ENCODE data around the gene HRH2.

HRH2 gene

DNA sequence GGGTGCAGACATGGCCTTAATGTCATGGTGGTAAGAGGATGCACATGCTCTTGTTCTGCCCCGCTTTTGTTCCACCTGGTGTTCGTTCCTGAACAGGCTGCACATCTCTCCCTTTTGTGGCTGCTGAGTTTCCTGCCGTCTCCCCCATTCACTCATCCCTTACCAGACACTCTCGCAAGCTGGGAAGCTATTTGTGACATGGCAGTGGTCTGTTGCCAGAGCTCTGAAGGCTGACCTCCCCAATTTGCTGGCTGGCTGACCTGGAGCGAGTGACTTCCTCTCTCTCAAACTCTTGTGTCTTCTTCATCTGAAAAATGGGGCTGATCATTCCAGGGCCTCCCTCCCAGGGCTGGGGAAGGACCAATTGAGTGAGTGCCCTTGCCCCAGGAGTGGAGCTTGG is 35.9 kb downstream of the HRH2 start:
- DNase-seq, result no peak

DNA sequence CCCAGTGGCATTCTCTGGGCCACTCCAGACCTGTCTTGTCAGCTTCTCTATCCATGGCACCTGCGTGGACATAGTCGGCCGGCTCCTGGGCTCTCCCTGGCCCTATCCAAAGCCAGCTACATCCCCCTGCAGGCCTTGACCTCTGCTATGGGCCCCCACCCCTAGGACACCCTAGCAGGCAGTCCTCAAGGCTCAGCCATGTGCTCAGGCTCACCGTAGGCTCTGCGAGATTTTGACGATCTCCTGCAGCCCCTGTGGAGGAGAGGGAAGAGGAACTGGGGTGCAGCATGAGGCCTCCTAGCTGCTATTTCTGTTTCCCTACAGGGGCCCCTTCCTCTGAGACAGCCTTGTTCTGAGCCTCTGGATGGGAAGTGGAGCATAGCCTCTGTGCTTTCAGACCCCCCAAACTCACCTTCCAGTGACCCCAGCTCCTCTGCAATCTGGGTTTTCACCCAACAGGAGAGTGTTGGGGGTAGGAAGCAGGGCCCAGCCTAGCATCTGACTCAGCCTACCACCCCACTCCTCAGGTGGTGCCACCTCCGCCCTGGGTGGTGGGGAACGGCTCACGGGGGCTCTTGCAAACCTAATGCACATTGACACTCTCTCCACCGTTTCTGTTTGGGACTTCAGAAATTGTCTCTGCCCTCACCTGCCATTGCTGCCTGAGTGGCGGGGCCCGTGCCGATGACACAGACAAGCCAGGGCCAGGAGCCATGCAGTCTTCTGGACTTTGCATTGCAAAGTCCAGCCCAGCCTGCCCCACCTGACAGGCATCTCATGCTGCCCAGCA is 36.7 kb downstream of the HRH2 start:
- no peak for DNase-seq

DNA sequence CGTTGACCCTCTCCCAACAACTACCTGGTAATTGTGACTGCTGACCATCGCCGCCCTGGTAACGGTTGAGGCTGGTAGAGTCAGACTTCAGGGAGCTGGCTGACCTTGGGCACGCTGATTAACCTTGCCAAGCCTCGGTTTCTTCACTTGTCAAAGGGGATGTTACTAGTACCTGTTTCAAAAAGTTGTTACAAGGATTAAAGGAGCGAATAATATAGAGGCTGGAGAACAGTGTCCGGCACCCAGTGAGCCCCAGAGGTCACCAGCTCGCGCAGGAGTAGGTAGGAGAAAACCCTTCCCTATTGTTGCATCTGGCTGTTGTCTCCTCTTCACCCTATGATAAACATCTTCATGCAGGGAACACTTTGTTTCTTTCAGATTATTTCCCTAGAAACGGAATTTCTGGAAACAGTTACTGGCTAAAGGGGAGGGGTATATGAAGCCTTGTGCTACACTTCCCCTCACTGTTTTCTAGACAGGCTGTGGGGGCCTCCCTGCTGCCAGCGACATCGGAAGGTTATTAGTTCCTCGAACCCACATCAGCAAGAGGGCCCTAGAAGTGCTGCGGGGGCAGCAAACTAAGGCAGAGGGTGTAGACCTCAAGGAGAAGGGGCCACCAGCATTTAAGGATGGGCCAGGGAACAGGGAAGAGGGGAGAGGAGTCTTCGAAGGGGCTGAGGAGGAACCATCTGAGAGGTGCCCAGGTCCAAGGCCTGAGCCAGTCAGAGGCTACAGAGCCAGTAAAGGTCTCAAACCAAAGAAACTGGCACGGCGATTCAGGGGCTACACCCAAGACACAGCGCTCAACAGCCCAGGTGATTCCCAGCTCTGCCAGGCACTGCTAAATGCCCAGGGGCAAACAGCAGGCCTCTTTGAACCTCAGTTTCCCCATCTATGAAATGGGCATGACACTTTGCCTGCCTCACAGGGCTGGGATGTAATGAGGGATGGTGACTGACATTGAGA is 37.6 kb downstream of the HRH2 start:
- no peak for DNase-seq

DNA sequence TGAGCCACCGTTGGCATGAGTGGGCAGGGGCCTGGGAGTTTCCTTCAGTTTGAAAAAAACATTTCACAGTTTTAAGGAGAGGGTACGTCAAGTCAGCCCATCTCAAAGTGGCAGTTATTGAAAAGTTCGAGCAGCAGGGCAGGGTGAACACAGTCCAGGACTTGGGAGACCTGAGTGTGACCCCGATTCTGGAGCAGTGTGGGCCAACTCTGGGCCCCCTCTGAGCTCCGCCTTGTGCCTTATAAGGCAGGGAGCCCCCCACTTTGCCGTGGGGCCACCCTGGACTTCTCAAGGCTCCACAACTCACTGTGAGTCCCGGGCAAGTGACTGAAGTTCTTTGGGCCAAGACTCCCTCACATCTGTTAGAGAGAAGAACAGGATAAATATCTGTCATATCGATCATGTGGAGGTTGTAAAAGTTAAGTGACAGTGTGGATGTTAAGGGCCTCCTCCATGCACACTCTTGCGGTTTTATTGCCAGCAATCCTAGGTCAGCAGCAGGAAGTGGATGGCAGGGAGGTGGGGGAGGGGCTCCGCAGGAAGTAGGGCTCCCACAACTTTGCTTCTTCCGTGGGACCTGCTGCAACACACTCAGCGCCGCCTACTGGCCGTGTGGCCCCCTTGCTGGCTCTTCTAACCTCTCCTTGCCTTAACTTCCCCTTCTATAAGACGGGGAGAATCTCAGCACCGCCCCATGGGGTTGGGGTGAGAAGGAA is 38.4 kb downstream of the HRH2 start:
- peak; percentile 18 to 67 for DNase-seq

DNA sequence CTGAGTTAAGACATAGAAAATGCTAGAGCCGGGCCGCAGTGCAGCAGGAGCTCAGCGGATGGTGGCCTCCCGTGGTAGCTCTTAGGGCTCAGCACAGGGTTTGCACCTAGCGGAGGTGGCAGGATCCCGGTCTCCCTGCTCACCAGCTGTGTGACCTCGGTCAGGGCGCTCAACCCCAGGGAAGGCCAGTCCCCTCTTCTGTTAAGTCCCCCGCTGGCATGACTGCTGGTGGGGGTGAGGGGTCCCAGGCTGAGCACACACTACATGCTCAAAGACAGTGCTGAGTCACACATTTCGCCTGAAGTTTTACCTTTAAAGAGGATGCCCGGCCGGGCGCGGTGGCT is 39.0 kb downstream of the HRH2 start:
- no peak for DNase-seq

DNA sequence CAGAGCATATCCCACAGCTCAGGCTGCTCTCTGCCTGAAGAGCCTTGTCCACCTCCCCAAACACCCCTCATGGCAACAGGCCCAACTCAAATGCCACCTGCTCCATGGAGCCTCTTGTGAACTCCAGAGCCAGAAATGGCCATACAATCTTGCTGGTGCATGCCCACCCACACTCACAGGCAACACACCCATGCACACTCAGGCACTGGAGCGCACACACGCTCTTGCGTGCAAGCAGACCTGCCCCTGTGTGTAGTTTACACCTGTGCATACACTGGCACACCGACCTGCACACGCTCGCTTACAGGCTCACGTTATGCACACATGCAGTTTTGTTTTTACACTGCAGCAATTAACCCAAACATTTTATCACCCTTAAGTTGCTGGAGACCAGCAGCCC is 40.0 kb downstream of the HRH2 start:
- no peak for DNase-seq

DNA sequence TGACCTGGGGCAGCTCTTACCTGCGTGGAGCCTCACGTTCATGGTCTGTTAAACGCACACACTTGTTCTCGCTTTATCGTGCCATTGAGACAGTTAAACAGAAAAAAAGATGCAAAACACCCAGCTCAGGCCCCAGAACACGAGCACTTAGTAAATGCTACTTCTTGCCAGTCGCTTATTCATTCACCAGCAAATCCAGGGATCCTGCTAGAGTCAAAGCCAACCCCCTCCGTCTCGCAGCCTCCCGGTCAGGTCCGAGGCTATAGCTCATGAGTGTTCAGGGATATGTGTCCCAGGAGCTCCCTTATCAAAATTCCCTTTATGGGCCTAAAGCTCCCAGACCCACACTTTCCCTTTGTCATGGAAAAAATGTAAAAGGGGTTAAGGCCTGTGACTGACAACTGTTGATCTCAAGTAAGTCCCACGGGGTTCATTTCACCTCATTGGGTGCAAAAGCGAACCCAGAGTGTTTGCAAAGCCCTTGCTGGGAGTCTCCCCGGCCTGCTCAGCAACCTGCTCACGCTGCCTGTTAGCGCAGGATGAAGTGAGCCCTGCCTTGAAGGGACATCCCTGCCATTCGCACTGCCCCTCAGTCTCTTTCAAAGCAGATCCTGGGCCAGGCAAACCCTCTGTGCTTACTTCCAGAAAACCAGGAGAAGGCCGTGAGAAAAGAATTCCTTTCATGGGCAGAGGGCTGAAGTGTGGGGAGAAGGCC is 40.7 kb downstream of the HRH2 start:
- no peak for DNase-seq

DNA sequence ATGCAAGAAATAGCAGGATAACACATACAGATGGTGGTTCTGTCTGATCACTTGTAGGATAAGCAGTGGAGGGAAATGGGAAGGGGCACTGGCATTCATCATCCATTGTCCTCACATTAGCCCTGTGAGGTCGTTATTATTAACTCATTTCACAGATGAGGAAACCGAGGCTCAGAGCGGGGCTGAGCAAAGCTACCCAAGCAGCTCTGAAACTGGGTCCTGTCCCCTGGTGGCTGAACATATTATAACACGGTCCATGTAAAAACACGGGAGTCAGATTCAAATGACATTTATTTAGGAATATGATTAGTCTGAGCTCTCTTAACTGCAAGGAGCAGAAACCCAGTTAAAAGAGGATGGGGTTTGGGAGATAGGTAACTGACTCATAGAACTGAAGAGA is 43.1 kb downstream of the HRH2 start:
- no peak for DNase-seq

DNA sequence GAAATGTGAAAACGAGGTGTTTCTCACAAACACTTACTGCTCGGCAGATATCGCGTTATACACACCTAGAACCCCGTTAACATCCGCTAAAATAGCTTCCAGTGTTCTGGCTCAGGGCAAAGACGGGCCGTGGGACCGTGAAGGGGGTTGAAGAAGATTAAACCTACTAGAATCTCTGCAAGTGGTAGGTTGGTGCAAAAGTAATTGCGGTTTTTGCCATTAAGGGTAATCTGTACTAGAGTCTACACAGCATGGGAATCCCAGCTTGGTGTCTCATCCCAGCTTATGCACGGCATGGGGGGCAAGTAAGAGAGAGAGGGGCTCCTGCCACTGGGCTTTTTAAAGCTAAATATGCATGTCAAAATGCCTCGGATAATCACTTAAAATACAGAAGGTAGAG is 43.9 kb downstream of the HRH2 start:
- no peak for DNase-seq

DNA sequence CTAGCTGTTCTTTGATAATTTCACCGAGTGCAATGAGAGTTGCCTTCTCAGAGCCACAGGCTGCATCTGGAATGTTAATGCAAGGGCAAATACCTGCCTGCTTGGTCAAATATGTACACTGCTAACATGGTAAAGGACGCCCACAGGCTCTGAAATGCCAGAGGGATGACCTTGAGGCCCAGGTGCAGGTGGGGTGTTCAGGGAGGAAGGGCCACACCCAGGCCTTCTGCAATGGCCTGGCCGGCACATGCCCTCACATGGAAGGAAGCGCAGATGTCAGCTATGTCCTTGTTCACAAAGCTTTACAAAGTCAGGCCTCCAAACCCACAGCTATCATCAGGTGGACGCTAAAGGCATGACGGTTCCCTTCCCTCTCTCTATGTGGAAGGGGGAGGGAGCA is 48.6 kb downstream of the HRH2 start:
- DNase-seq, result no peak

DNA sequence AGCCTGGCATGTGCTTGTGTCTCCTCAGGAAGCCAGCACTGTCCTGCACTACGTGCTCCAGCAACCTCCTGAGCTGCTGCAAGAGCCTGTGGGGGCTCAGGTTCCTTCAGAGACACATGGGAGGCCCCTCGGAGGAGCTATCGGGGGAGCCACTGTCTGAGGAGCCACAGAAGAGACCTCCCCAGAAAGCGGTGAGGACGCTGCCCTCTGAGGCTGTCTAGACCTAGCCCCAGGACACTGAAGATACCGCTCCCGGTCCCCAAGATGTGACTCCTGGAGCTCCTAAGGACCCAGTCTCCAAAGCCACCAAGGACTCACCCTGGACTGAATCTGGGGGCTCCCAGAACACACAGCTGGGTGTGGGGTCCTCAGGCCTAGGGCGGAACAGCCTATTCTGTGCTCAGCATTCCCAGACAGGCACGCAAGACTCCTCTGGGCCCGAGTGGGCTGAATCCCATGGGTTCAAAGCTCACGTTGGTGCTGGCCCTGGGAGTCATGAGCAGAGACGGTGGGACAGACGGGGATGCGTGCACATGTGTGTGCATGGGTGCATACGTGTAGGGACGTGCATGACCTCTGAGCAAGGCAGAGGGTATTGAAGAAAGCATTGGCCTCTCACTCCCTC is 50.0 kb downstream of the HRH2 start:
- no peak for DNase-seq

DNA sequence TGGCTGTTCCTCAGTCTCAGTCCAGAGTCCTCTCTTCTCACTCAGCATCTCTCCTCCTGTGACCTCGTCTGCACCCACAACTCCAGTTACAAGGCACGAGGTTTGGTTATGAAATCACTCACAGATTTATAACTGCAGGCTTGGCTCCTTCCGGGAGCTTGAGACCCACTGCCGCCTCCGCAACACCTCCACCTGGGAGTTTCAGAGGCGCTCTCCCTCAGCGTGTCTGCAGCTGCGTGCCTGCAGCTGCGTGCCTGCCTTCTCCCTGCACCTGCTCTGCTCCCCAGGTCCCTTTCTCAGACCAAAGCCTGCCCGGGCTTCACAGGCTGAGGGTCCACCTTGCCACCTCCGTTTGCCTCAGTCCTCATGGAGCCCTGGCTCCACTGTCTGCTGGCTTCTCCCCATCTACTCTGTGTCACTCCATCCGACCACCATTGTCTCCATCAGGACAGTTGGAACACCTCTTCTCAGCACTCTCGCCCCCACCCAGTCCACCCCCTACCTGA is 51.5 kb downstream of the HRH2 start:
- no peak for DNase-seq

DNA sequence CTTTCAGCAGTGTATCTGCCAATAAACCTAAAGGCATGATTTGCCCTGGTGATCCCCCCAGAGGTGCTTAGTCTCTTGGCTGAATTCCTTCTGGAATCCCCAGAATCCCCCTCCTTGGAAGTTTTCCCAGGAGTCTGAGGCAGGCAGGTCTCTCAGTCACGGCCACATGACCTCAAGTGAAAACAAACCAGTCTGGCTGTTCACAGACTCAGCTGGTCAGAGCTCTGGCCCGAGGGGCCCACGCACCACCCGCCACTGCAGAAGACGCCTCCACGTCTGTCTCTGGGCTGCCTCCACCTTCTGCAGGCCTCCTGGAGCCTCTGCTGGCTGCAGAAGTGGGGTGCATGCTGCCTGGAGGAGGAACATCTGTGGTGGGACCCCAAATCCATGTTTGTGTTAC is 52.5 kb downstream of the HRH2 start:
- DNase-seq, result no peak

DNA sequence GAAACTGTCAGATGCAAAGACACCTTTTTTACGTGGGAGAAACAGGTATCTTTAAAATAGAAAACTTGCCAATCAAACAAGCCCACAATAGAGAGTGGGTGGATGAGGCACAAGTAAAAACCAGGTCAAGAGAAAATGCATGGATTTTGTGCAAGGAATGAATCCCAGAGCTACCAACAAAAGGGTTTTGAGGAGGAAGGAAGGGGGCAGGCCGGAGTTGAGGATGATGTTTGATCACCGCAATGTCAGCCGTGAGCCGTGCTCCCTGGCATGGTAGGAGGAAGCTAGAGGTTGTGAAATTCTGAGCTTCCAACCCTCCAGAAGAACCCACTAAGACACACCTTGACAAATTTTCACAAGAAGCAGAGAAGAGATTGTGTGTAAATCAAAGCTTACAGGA is 53.2 kb downstream of the HRH2 start:
- no peak for DNase-seq

DNA sequence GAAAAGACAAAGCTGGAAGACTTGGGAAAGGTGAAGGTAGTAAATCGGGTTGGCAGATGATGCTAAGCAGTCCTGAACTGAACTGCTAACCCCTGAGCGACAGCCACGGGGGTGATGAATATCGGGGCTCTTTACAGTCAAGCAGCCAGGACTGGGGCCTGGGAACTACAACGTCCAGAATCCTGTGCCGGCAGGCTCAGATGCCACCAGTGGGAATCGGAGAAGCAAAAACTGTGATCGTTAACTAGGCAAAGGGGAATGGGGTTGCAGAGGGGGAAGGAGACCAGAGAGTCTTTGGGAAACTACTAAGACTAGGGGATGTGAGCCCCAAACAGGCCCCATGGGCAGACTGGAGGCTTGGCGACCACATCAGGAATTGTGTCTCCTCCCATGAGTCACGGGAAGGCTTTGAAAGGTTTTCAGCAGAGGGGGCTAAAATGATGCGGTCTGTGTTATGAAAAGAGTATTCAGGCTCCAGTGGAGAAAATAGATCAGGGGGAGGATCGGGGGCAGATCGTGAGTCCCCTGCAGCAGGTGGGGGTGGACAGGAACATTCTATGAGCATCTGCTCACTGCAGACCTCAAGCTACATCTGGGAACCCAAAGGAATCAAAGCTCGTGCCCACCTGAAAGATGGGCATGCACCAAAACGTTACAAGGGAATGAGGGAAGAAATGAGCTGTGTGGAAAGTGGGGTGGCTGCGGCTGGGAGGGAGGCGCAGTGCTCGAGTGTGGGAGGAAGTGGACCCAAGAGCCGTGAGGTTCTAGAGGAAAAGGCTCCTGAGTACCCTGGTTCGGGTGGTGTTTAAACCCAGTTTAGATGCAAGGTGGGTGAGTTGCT is 53.8 kb downstream of the HRH2 start:
- DNase-seq, result no peak

DNA sequence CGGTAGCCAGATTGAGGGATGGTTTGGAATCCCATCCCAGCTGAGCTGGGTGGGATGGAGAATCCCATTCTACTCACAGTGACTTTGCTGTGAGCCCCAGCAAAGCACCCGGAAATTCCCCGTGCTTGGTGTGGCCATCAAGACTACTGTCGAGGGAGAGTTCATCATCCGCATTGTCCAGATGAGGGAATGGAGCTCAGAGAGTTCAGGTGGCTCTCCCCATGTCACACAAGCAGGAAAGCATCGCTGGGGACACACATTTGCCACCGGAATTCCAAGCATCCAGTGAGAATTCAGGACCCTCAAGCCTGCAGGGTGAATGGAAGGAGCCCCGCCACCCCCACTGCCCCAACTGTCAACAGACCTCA is 54.4 kb downstream of the HRH2 start:
- DNase-seq, result no peak

DNA sequence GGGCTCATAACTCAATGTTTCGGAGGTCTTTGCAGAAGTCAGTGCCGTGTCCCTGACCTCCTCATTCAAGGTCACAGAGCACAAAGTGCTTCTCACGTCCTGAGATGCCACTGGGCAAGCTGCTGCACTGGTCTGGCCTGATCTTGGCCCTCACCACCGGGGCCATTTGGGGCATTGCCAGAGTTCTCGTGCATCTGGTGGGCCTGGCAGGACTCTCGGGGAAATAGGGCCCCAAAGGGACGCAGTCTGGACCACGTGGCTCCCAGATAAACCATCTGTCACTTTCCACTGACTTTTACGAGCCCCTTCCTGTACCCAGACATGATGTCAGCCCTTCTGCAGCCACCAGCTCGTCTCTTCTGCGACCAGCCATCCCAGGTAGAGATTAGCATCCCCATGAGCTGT is 54.8 kb downstream of the HRH2 start:
- DNase-seq, result no peak

DNA sequence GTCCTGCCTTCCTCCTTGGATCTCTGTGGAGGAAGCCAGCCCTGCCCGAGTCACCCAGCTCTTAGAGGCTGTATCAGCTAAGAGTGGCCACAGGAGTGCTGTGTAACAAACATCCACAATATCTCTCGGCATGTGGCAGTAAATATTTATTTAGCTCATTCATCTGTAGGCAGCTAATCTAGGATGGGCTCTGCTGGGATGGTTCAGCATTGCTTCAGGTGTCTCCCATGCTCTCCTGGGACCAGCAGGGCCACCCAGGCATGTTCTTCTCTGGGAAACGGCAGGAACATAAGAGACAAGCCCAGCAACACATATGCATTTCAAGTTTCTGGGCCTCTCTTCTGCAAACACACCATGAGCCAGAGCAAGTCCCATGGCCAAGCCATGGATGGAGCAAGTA is 56.1 kb downstream of the HRH2 start:
- no peak for DNase-seq

DNA sequence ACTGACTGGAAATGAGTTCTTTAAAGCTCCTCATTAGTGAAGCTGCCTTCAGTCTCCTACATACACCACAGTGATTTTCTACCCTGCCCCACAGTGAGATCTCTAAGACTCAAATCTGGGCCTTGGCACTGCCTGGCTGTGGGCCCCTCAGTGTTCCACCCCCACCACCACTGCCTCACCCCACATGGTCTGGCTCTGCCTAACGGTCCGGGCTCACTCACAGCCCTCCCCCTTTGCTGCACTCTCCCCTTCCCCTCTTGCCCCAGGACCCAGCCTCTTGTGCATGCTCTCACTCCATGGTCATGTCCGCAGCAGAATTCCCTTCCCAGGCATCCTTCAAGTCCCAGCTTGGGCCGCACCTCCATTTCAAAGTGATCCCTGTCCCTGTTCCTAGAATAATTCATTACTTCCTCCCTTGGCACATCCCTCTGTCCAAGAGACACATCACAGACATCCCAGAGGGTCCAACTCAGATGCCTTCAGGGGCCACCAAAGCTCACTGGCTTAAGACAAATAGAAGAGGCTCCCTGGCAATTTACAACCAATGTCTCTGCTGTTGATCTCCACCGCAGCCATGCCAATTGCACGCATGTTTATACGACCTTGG is 56.7 kb downstream of the HRH2 start:
- no peak for DNase-seq

DNA sequence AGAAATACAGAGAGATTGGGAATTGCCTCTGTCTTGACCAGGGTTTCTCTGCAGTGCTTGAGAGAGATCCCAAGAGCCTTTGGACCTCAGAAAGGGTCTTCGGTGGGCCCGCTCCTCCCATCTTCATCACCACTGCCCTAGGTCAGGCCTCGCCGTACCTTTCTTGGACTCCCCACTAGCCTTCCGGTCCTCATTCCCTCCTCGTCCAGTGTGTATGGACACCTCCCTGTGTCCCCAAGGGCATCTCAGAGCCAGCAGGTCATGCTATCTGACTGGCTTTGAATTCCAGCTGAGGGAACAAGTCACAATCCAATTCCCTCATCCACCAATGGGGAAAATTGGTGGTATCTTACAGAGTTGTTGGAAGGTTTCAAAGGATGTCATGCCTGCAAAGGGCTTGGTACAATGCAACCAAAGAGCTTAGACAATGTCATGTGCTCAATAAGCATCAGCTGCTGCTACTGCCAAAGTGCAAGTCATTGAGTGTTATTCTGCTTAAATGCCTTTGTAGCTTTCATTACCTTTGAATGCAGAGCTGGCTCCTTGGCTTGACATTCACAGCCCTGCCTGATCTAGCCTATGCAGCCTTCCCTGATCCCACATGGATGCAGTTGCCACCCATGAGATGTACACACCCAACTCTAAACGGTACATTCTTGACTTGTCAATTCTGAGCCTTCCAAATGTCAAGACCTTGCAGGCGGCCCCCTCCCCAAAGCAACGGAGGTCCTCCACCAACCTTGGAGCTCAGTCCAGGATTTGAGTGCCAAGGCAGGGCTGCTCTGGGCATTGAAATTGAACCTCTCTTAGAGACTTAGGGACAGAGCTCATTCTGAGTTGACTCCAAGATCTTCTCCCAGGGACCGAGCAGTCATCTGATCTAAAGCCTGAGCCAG is 58.0 kb downstream of the HRH2 start:
- no peak for DNase-seq
